Neuronal stem cell (in vitro differentiated cells): ENCODE results near the gene TRMT1.

ENCODE experiments used
- DNase-seq: peaks from one replicate; pipeline ENCODE4 v3.0.0-alpha.2; 2013; ENCODE audit warnings: low spot score
- H2AFZ ChIP-seq: one replicate; pipeline ENCODE4 v1.6.1; 2013; ENCODE audit warnings: mild to moderate bottlenecking, low read length, inconsistent platforms
- H2AK5ac ChIP-seq: 2 replicates; pipeline ENCODE4 v1.6.1; 2013; ENCODE audit warnings: low read depth, mild to moderate bottlenecking, inconsistent platforms, low read length, moderate library complexity, mixed read lengths
- H2BK120ac ChIP-seq: 2 replicates; pipeline ENCODE4 v1.6.1; 2013; ENCODE audit warnings: low read depth, mild to moderate bottlenecking, inconsistent platforms, low read length, moderate library complexity, mixed read lengths
- H2BK12ac ChIP-seq: one replicate; pipeline ENCODE4 v1.6.1; 2013; ENCODE audit warnings: low read length, inconsistent platforms
- H2BK15ac ChIP-seq: 2 replicates; pipeline ENCODE4 v1.6.1; 2013; ENCODE audit warnings: mild to moderate bottlenecking, low read length, inconsistent platforms, mixed read lengths
- H2BK5ac ChIP-seq: one replicate; pipeline ENCODE4 v1.6.1; 2013; ENCODE audit warnings: inconsistent platforms, mild to moderate bottlenecking, low read length, moderate library complexity
- H3K14ac ChIP-seq: one replicate; pipeline ENCODE4 v1.6.1; 2013; ENCODE audit warnings: low read length, inconsistent platforms
- H3K18ac ChIP-seq: 2 replicates; pipeline ENCODE4 v1.6.1; 2013; ENCODE audit warnings: low read length, inconsistent platforms
- H3K23ac ChIP-seq: 2 replicates; pipeline ENCODE4 v1.6.1; 2013; ENCODE audit warnings: low read depth, mild to moderate bottlenecking, mixed read lengths, low read length, inconsistent platforms; ENCODE audit not compliant: poor library complexity
- H3K27ac ChIP-seq: replicated peaks from 3 replicates; pipeline ENCODE4 v1.5.1; 2013; ENCODE audit warnings: low read length, inconsistent platforms
- H3K27me3 ChIP-seq, 3 experiments: 2 replicates each; pipeline ENCODE4 v1.6.1; 2013; ENCODE audit warnings: low read length in 3 of 3, mild to moderate bottlenecking in 2 of 3, inconsistent platforms in 1 of 3, low read depth in 1 of 3, mixed read lengths in 1 of 3, moderate library complexity in 1 of 3; ENCODE audit not compliant: control insufficient read depth in 3 of 3, insufficient read depth in 3 of 3
- H3K36me3 ChIP-seq, 2 donors: replicated peaks in 1 of 2; 2 replicates each; pipeline ENCODE4 v1.6.1; 2013; ENCODE audit warnings: low read length in 2 of 2; ENCODE audit not compliant: control insufficient read depth in 2 of 2, insufficient read depth in 2 of 2
- H3K4ac ChIP-seq: 2 replicates; pipeline ENCODE4 v1.6.1; 2013; ENCODE audit warnings: inconsistent platforms, mild to moderate bottlenecking, low read length, moderate library complexity
- H3K4me1 ChIP-seq, 2 donors: 1 replicate in 1 of 2; 2 replicates in 1 of 2; pipeline ENCODE4 v1.6.1; 2013; ENCODE audit warnings: low read length in 2 of 2, low read depth in 1 of 2; ENCODE audit not compliant: control insufficient read depth in 2 of 2, insufficient read depth in 1 of 2
- H3K4me2 ChIP-seq: one replicate; pipeline ENCODE4 v1.6.1; 2013; ENCODE audit warnings: mild to moderate bottlenecking, low read length, inconsistent platforms; ENCODE audit not compliant: insufficient read depth, poor library complexity, severe bottlenecking
- H3K4me3 ChIP-seq, 2 donors: 2 replicates each; pipeline ENCODE4 v1.5.1; 2013; ENCODE audit warnings: low read length in 2 of 2, mild to moderate bottlenecking in 2 of 2, inconsistent platforms in 1 of 2, moderate library complexity in 1 of 2
- H3K79me1 ChIP-seq: one replicate; pipeline ENCODE4 v1.6.1; 2013; ENCODE audit warnings: low read depth, mild to moderate bottlenecking, inconsistent platforms, low read length, moderate library complexity
- H3K9ac ChIP-seq: one replicate; pipeline ENCODE4 v1.6.1; 2013; ENCODE audit warnings: mild to moderate bottlenecking, low read depth, low read length, inconsistent platforms; ENCODE audit not compliant: poor library complexity
- H3K9me3 ChIP-seq, 2 donors: replicated peaks in 1 of 2; 2 replicates each; pipeline versions ENCODE3 to v1.6.1; 2013; ENCODE audit warnings: low read length in 2 of 2, mild to moderate bottlenecking in 2 of 2, inconsistent platforms in 1 of 2, low read depth in 1 of 2, mixed read lengths in 1 of 2, moderate library complexity in 1 of 2; ENCODE audit not compliant: control insufficient read depth in 2 of 2, insufficient read depth in 1 of 2
- H4K8ac ChIP-seq: one replicate; pipeline ENCODE4 v1.6.1; 2013; ENCODE audit warnings: low read depth, mild to moderate bottlenecking, inconsistent platforms, low read length, moderate library complexity
- H4K91ac ChIP-seq: one replicate; pipeline ENCODE4 v1.6.1; 2013; ENCODE audit warnings: low read length, low read depth, mild to moderate bottlenecking, inconsistent platforms; ENCODE audit not compliant: poor library complexity
- WGBS, 2 donors: extraction: QIAGEN DNeasy Blood & Tissue Kit; methylation state at CpG; one replicate each; pipeline ENCODE4 v1.1.7; 2013; ENCODE audit warnings: missing lambda C conversion rate in 2 of 2, mixed read lengths in 1 of 2; ENCODE audit not compliant: insufficient read length in 2 of 2, insufficient replicate concordance in 1 of 2; ENCODE audit errors: extremely low coverage in 2 of 2; 5-methylcytosine and 5-hydroxymethylcytosine counted together

Gene TRMT1

GRCh38 chr19:13101590-13102415, 14.7 kb downstream of the TRMT1 start:
- H4K91ac ChIP-seq, result no peak overlapping the region
- no peak overlapping the region for H3K23ac ChIP-seq
- peak overlapping the region; percentile 58 for H2BK5ac ChIP-seq
- H3K14ac ChIP-seq, result no peak overlapping the region
- WGBS, 2 donors, result no CpG with 5 or more reads among the region's 7 CpGs
- no peak overlapping the region for H3K18ac ChIP-seq
- H3K9me3 ChIP-seq, result peaks cover 8 to 9% of the 10 kb centered on the region in 2 donors
- peak overlapping the region; percentile 7 for H2BK15ac ChIP-seq
- no peak overlapping the region for H4K8ac ChIP-seq
- no peak overlapping the region for H3K4ac ChIP-seq
- H3K36me3 ChIP-seq, result peaks cover 3 to 8% of the 10 kb centered on the region in 2 donors
- no peak for DNase-seq
- H3K27me3 ChIP-seq, result peaks cover 25 to 55% (median 52%) of the 10 kb centered on the region in 3 experiments
- H3K4me1 ChIP-seq, result peaks cover 4 to 9% of the 10 kb centered on the region in 2 donors
- H3K27ac ChIP-seq, result no peak overlapping the region
- H2AFZ ChIP-seq, result peak overlapping the region; percentile 93
- H2BK12ac ChIP-seq, result no peak overlapping the region
- H3K4me2 ChIP-seq, result no peak overlapping the region
- H3K79me1 ChIP-seq, result no peaks in the 10 kb centered on the region
- no peak overlapping the region for H2AK5ac ChIP-seq
- H2BK120ac ChIP-seq, result no peak overlapping the region
- peak overlapping the region; percentile 1 for H3K9ac ChIP-seq
- peak overlapping the region in 1 of 2 donors; percentile 51 for H3K4me3 ChIP-seq

GRCh38 chr19:13100841-13101589, 15.5 kb downstream of the TRMT1 start:
- peak overlapping the region; percentile 50 for H3K9ac ChIP-seq
- peaks cover 4 to 12% of the 10 kb centered on the region in 2 donors for H3K4me1 ChIP-seq
- peaks cover 25 to 60% (median 58%) of the 10 kb centered on the region in 3 experiments for H3K27me3 ChIP-seq
- no peak overlapping the region for H3K4ac ChIP-seq
- H3K23ac ChIP-seq, result no peak overlapping the region
- no peak overlapping the region for H3K18ac ChIP-seq
- H3K14ac ChIP-seq, result no peak overlapping the region
- peak overlapping the region; percentile 67 for H2BK120ac ChIP-seq
- H4K8ac ChIP-seq, result no peak overlapping the region
- H2BK12ac ChIP-seq, result peak overlapping the region; percentile 58
- WGBS, 2 donors, result no CpG with 5 or more reads among the region's 18 CpGs
- no peak overlapping the region for H3K4me3 ChIP-seq
- DNase-seq, result no peak
- no peaks in the 10 kb centered on the region for H3K79me1 ChIP-seq
- no peak overlapping the region for H3K27ac ChIP-seq
- H2AFZ ChIP-seq, result no peak overlapping the region
- H3K4me2 ChIP-seq, result no peak overlapping the region
- H2BK5ac ChIP-seq, result no peak overlapping the region
- no peak overlapping the region for H4K91ac ChIP-seq
- peaks cover 8 to 9% of the 10 kb centered on the region in 2 donors for H3K9me3 ChIP-seq
- peaks cover 3 to 8% of the 10 kb centered on the region in 2 donors for H3K36me3 ChIP-seq
- peak overlapping the region; percentile 75 for H2AK5ac ChIP-seq
- peak overlapping the region; percentile 71 for H2BK15ac ChIP-seq

- H2AFZ ChIP-seq, result no peak overlapping the region
- H3K4me1 ChIP-seq, result peaks cover 8 to 22% of the 10 kb centered on the region in 2 donors
- H3K9ac ChIP-seq, result peak overlapping the region; percentile 60
- H2BK120ac ChIP-seq, result no peak overlapping the region
- no peak overlapping the region for H3K4me3 ChIP-seq
- H3K27me3 ChIP-seq, result peaks cover 25 to 69% (median 60%) of the 10 kb centered on the region in 3 experiments
- no CpG with 5 or more reads among the region's 12 CpGs for WGBS, 2 donors
- H2AK5ac ChIP-seq, result peak overlapping the region; percentile 90
- no peak overlapping the region for H3K27ac ChIP-seq
- no peak overlapping the region for H2BK5ac ChIP-seq
- peak overlapping the region; percentile 29 for H3K23ac ChIP-seq
- no peaks in the 10 kb centered on the region for H3K79me1 ChIP-seq
- H3K4ac ChIP-seq, result no peak overlapping the region
- peaks cover 3 to 6% of the 10 kb centered on the region in 2 donors for H3K36me3 ChIP-seq
- DNase-seq, result no peak
- H3K9me3 ChIP-seq, result peaks cover 8 to 9% of the 10 kb centered on the region in 2 donors
- H4K91ac ChIP-seq, result no peak overlapping the region
- H3K18ac ChIP-seq, result peak overlapping the region; percentile 53
- no peak overlapping the region for H4K8ac ChIP-seq
- H3K4me2 ChIP-seq, result no peak overlapping the region
- H2BK12ac ChIP-seq, result no peak overlapping the region
- H3K14ac ChIP-seq, result no peak overlapping the region
- H2BK15ac ChIP-seq, result peak overlapping the region; percentile 71
Observed at GRCh38 chr19:13100031-13100588, 16.4 kb downstream of the TRMT1 start.
